ENCODE measurements around the gene FAM168A. TPM values are rescaled to one million over a fixed set of nuclear protein-coding genes. Genes with fewer than 3 reads are reported as not detected.

FAM168A gene
- total RNA-seq, 1 donor from 2014 or later = 19.3 TPM

DNA sequence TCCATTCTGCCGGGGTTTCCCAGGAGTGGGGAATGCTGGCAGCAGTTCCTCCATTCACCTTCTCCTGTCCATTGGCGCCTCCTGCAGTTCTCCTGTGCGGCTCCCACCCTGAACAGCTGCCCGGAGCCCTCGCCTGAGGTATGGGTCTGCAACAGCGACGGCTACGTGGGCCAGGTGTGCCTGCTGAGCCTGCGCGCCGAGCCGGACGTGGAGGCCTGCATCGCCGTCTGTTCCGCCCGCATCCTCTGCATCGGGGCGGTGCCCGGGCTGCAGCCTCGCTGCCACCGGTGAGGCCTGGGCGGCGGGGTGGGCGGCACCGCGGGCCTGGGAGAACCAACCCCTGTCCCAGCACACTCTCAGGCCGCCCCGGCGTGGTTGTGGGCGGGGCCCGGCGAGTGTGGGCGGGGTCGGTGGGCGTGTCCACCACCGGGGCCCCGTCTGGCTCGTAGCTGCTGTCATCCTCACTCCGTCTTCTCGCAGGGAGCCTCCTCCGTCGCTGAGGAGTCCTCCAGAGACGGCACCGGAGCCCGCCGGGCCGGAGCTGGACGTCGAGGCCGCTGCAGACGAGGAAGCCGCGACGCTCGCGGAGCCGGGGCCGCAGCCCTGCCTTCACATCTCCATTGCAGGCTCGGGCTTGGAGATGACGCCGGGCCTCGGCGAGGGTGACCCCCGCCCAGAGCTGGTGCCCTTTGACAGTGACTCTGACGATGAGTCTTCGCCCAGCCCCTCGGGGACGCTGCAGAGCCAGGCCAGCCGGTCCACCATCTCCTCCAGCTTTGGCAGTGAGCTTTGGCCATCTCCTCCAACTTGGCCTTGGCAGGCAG lies 235.7 kb downstream of the FAM168A start:
- H3K4me2 ChIP-seq = peak overlapping the region; percentile 85
- H3K9me3 ChIP-seq (ENCODE audit: low read depth) = no peaks in the 10 kb centered on the region
- H2AFZ ChIP-seq (replicated peaks) = no peak overlapping the region
- H3K4me3 ChIP-seq = peak overlapping the region; percentile 43
- no peak overlapping the region for H3K27ac ChIP-seq
- peak; percentile 90 for DNase-seq (ENCODE audit: low spot score)
- no peak overlapping the region for H3K4me3 Mint-ChIP-seq
- H3K27ac Mint-ChIP-seq = no peak overlapping the region
- no peaks in the 10 kb centered on the region for H3K27me3 ChIP-seq
- H3K27me3 Mint-ChIP-seq (ENCODE audit: insufficient read depth, low read depth) = peaks cover 2% of the 10 kb centered on the region
- no peak overlapping the region for H3K9ac ChIP-seq
- no peaks in the 10 kb centered on the region for H3K9me3 Mint-ChIP-seq
- TF ChIP-seq EZH2phosphoT487 (IDR thresholded peaks at IDR 0.05) = no peak
- TF ChIP-seq, protein P1, sequence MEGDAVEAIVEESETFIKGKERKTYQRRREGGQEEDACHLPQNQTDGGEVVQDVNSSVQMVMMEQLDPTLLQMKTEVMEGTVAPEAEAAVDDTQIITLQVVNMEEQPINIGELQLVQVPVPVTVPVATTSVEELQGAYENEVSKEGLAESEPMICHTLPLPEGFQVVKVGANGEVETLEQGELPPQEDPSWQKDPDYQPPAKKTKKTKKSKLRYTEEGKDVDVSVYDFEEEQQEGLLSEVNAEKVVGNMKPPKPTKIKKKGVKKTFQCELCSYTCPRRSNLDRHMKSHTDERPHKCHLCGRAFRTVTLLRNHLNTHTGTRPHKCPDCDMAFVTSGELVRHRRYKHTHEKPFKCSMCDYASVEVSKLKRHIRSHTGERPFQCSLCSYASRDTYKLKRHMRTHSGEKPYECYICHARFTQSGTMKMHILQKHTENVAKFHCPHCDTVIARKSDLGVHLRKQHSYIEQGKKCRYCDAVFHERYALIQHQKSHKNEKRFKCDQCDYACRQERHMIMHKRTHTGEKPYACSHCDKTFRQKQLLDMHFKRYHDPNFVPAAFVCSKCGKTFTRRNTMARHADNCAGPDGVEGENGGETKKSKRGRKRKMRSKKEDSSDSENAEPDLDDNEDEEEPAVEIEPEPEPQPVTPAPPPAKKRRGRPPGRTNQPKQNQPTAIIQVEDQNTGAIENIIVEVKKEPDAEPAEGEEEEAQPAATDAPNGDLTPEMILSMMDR (IDR thresholded peaks at IDR 0.05) = peak; percentile 44
- H3K36me3 ChIP-seq = no peaks in the 10 kb centered on the region
- peaks cover 20% of the 10 kb centered on the region for H3F3A ChIP-seq (ENCODE audit: low read depth)
- H3K4me1 Mint-ChIP-seq = peaks cover 5% of the 10 kb centered on the region
- H3K36me3 Mint-ChIP-seq = peaks cover 26% of the 10 kb centered on the region
- H3K79me2 ChIP-seq (ENCODE audit: low read depth) = no peaks in the 10 kb centered on the region
- H3K4me1 ChIP-seq = peaks cover 5% of the 10 kb centered on the region
- H4K20me1 ChIP-seq (ENCODE audit: low read depth) = peaks cover 44% of the 10 kb centered on the region

DNA sequence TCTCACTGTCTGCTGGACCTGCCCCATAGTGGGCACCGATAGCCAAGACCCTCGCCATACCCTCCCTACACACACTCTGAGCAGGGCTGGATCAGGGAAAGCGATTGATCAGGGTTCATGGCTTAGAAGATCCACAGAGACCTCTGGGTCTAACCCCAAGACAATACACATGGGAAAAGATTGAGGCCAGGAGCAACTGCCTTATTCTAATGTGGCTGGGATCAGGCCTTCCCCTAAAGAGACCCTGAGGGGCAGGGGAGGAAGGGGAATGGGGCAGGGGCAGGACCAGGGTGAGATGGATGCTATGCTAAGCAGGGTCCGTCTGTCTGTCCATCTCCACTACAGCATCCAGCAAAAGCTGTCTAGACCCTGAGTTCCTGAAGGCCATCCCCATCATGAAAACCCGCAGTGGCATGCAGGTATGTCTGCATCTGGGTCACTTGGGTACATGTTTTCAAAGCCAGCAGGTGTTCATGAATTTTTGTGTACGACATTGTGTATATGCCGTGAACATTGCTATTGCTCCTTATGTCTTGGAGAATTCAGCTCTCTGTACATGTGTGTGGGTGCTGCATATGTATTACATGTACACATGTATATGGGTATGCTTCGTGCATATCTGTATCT lies 237.1 kb downstream of the FAM168A start:
- Histone ChIP-seq H3K9me3 (ENCODE audit: low read depth) (no peaks in the 10 kb centered on the region), H3K9ac (no peak overlapping the region), H4K20me1 (ENCODE audit: low read depth) (peaks cover 44% of the 10 kb centered on the region), H3F3A (ENCODE audit: low read depth) (peaks cover 20% of the 10 kb centered on the region), H3K4me1 (peaks cover 5% of the 10 kb centered on the region), H3K4me3 (no peak overlapping the region), H3K4me2 (no peak overlapping the region), H3K27me3 (no peaks in the 10 kb centered on the region), H3K36me3 (no peaks in the 10 kb centered on the region), H3K79me2 (ENCODE audit: low read depth) (no peaks in the 10 kb centered on the region), H2AFZ (replicated peaks) (no peak overlapping the region), H3K27ac (no peak overlapping the region)
- H3K27me3 Mint-ChIP-seq (ENCODE audit: insufficient read depth, low read depth) = peaks cover 4% of the 10 kb centered on the region
- TF ChIP-seq EZH2phosphoT487 (IDR thresholded peaks at IDR 0.05) = no peak
- no peak for TF ChIP-seq EZH2 (IDR thresholded peaks at IDR 0.05)
- TF ChIP-seq, protein P1 (IDR thresholded peaks at IDR 0.05) = no peak
- DNase-seq (ENCODE audit: low spot score) = no peak
- H3K4me3 Mint-ChIP-seq = no peak overlapping the region
- peaks cover 2% of the 10 kb centered on the region for H3K4me1 Mint-ChIP-seq
- H3K36me3 Mint-ChIP-seq = peaks cover 20% of the 10 kb centered on the region
- no peaks in the 10 kb centered on the region for H3K9me3 Mint-ChIP-seq
- no peak overlapping the region for H3K27ac Mint-ChIP-seq

DNA sequence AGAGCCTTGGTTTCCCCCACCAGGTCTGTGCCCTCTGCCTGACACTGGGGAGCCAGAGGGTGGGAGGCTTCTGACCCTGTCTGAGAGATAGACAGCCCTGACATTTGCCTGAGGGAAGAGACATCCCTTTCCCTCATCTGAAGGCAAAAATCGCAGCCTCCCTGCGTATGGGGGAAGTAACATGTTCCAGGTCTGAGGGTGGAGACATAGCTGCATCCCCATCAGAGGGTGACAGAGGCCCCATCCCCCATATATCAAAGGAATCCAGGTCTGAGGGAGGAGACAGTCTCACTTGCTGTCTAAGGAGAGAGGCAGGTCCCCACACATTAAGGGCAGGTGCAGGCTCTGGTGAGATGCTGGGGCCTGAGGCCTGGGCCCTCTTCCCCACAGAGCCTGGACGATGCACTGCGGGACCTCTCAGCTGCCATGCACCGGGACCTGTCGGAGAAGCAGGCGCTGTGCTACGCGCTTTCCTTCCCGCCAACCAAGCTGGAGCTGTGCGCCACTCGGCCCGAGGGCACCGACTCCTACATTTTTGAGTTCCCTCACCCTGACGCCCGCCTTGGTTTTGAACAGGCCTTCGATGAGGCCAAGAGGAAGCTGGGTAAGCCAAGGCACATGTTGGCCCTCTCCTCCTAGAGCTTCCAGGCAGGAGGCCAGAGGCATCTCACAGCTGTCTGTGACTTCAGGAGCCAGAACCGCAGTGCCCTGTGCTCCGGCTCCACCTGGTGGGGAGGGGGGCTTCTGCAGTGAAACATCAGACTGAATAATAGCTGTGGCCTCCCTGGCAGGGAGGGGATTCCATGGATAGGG lies 237.8 kb downstream of the FAM168A start:
- H3K9me3 Mint-ChIP-seq = no peaks in the 10 kb centered on the region
- DNase-seq (ENCODE audit: low spot score) = peak; percentile 62
- H3K27me3 Mint-ChIP-seq (ENCODE audit: insufficient read depth, low read depth) = peaks cover 4% of the 10 kb centered on the region
- H3K27ac Mint-ChIP-seq = no peak overlapping the region
- Histone ChIP-seq H3K9me3 (ENCODE audit: low read depth) (no peaks in the 10 kb centered on the region), H3K4me3 (no peak overlapping the region), H2AFZ (replicated peaks) (no peak overlapping the region), H3K36me3 (no peaks in the 10 kb centered on the region), H3K27me3 (no peaks in the 10 kb centered on the region), H3K4me2 (no peak overlapping the region), H3F3A (ENCODE audit: low read depth) (peaks cover 20% of the 10 kb centered on the region), H3K9ac (no peak overlapping the region), H3K27ac (no peak overlapping the region), H4K20me1 (ENCODE audit: low read depth) (peaks cover 44% of the 10 kb centered on the region), H3K79me2 (ENCODE audit: low read depth) (no peaks in the 10 kb centered on the region), H3K4me1 (peaks cover 5% of the 10 kb centered on the region)
- H3K4me3 Mint-ChIP-seq = no peak overlapping the region
- H3K4me1 Mint-ChIP-seq = peaks cover 2% of the 10 kb centered on the region
- no peak for TF ChIP-seq EZH2phosphoT487 (IDR thresholded peaks at IDR 0.05)
- TF ChIP-seq EZH2 (IDR thresholded peaks at IDR 0.05) = no peak
- TF ChIP-seq, protein P1 (IDR thresholded peaks at IDR 0.05) = peak; percentile 59
- peaks cover 18% of the 10 kb centered on the region for H3K36me3 Mint-ChIP-seq
